Measurements from ENCODE around the gene SCN3A. TPM values are rescaled to one million over a fixed set of nuclear protein-coding genes. Genes with fewer than 3 reads are reported as not detected.

SCN3A gene
- 0.35 and 1.4 TPM in 2 replicates for total RNA-seq (2014; rRNA removed; shearing (Covaris generic))
- 0.20 and 0.33 TPM in 2 replicates for polyA plus RNA-seq (2014; cell fraction: nucleus; rRNA removed)

- DNase-seq (ENCODE audit: extremely low read depth, low read depth) = peak; percentile 50
These were observed at the start of gene SCN3A for GRCh38 chr2:165203689-165204559. TSS of gene SCN3A (minus strand) at chr2:165204050. CDS start at chr2:165176394, 27,656 bp downstream.

- no peak for DNase-seq (ENCODE audit: extremely low read depth, low read depth)
These were observed 49.3 kb upstream of the SCN3A start for GRCh38 chr2:165253178-165253577.

- DNase-seq (ENCODE audit: extremely low read depth, low read depth) = no peak
These were observed 47.5 kb upstream of the SCN3A start for GRCh38 chr2:165251366-165251765.

- no peak for DNase-seq (ENCODE audit: extremely low read depth, low read depth)
These were observed 44.4 kb upstream of the SCN3A start for GRCh38 chr2:165248238-165248637.

GRCh38 chr2:165245081-165245793 is 41.4 kb upstream of the SCN3A start:
- no peak for DNase-seq (ENCODE audit: extremely low read depth, low read depth)

- DNase-seq (ENCODE audit: extremely low read depth, low read depth) = no peak
These were observed 37.1 kb upstream of the SCN3A start for GRCh38 chr2:165240916-165241315.

- DNase-seq (ENCODE audit: extremely low read depth, low read depth) = no peak
These were observed 36.1 kb upstream of the SCN3A start for GRCh38 chr2:165239856-165240515.

GRCh38 chr2:165239230-165239629 is 35.4 kb upstream of the SCN3A start, which contains the start of gene SCN2A:
TSS of gene SCN2A (plus strand) at chr2:165239414. CDS start at chr2:165295824, 56,410 bp downstream.
- DNase-seq (ENCODE audit: extremely low read depth, low read depth) = peak; percentile 60

- DNase-seq (ENCODE audit: extremely low read depth, low read depth) = peak; percentile 11
These were observed 34.4 kb upstream of the SCN3A start for GRCh38 chr2:165238295-165238694.

GRCh38 chr2:165237056-165237455 is 33.2 kb upstream of the SCN3A start:
- no peak for DNase-seq (ENCODE audit: extremely low read depth, low read depth)

- no peak for DNase-seq (ENCODE audit: extremely low read depth, low read depth)
These were observed 23.7 kb upstream of the SCN3A start for GRCh38 chr2:165227571-165227970.

GRCh38 chr2:165224941-165225340 is 21.1 kb upstream of the SCN3A start:
- no peak for DNase-seq (ENCODE audit: extremely low read depth, low read depth)

- DNase-seq (ENCODE audit: extremely low read depth, low read depth) = no peak
These were observed 15.6 kb upstream of the SCN3A start for GRCh38 chr2:165219481-165219880.

GRCh38 chr2:165214093-165214492 is 10.2 kb upstream of the SCN3A start:
- DNase-seq (ENCODE audit: extremely low read depth, low read depth) = no peak

- DNase-seq (ENCODE audit: extremely low read depth, low read depth) = no peak
These were observed 4.2 kb upstream of the SCN3A start for GRCh38 chr2:165208094-165208493.

- DNase-seq (ENCODE audit: extremely low read depth, low read depth) = no peak
These were observed 2.0 kb upstream of the SCN3A start for GRCh38 chr2:165205865-165206264.

GRCh38 chr2:165202239-165202638 is 1.6 kb downstream of the SCN3A start:
- DNase-seq (ENCODE audit: extremely low read depth, low read depth) = no peak

GRCh38 chr2:165198181-165198580 is 5.7 kb downstream of the SCN3A start:
- DNase-seq (ENCODE audit: extremely low read depth, low read depth) = no peak

GRCh38 chr2:165197346-165197745 is 6.5 kb downstream of the SCN3A start:
- no peak for DNase-seq (ENCODE audit: extremely low read depth, low read depth)

- DNase-seq (ENCODE audit: extremely low read depth, low read depth) = no peak
These were observed 7.4 kb downstream of the SCN3A start for GRCh38 chr2:165196411-165196810.

- DNase-seq (ENCODE audit: extremely low read depth, low read depth) = no peak
These were observed 10.6 kb downstream of the SCN3A start for GRCh38 chr2:165193178-165193777.

All from NCI-H460 (cell line).